Retinal pigment epithelial cell (primary cell): ENCODE measurements around the gene GPRC5A.

Experiments used
- DNase-seq: peaks from one replicate; pipeline ENCODE4 v3.0.0-alpha.2; 2010; ENCODE audit warnings: low read depth
- H3K4me3 ChIP-seq: 2 replicates; pipeline ENCODE4 v1.5.1; 2011; ENCODE audit warnings: mild to moderate bottlenecking, low read length, control low read depth, moderate library complexity
- TF ChIP-seq, protein P1 (sequence below): conservative IDR thresholded peaks from 2 replicates; pipeline ENCODE4 v1.5.1; 2011; ENCODE audit warnings: low read depth, low read length, control low read depth, inconsistent platforms

GPRC5A gene

DNA sequence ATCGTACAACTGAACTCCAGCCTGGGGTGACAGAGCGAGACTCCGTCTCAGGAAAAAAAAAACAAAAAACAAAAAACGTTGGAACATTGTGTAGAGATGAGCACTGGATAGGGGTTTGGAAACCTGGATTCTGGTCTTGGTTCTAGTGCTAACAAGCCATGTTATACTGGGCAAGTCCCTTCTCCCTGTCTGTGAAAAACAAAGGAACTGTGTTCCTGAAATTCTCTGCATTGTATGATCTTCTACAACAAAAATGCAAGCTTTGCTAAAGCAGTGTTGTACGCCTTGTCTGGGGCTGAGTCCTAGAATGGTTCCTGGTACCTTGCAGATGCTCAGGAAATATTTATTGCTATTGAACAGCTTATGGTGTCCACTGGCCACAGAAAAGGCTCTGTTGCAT lies 47.2 kb downstream of the GPRC5A start:
- TF ChIP-seq, protein P1, sequence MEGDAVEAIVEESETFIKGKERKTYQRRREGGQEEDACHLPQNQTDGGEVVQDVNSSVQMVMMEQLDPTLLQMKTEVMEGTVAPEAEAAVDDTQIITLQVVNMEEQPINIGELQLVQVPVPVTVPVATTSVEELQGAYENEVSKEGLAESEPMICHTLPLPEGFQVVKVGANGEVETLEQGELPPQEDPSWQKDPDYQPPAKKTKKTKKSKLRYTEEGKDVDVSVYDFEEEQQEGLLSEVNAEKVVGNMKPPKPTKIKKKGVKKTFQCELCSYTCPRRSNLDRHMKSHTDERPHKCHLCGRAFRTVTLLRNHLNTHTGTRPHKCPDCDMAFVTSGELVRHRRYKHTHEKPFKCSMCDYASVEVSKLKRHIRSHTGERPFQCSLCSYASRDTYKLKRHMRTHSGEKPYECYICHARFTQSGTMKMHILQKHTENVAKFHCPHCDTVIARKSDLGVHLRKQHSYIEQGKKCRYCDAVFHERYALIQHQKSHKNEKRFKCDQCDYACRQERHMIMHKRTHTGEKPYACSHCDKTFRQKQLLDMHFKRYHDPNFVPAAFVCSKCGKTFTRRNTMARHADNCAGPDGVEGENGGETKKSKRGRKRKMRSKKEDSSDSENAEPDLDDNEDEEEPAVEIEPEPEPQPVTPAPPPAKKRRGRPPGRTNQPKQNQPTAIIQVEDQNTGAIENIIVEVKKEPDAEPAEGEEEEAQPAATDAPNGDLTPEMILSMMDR: no peak
- no peak overlapping the region for H3K4me3 ChIP-seq
- no peak for DNase-seq

DNA sequence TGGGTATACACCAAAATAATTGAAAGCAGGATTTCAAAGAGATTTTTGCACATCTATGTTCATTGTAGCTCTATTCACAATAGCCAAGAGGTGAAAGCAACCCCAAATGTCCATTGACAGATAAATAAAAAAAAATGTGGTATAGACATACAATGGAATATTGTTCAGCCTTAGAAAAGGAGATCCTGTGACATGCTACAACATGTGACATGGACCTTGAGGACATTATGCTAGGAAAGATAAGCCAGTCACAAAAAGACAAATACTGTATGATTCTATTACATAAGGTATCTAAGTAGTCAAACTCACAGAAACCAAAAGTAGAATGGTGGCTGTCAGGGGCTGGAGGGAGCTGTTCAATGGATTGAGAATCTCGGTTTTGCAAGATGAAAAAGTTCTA lies 48.5 kb downstream of the GPRC5A start:
- TF ChIP-seq, protein P1: no peak
- no peak for DNase-seq
- H3K4me3 ChIP-seq: no peak overlapping the region

DNA sequence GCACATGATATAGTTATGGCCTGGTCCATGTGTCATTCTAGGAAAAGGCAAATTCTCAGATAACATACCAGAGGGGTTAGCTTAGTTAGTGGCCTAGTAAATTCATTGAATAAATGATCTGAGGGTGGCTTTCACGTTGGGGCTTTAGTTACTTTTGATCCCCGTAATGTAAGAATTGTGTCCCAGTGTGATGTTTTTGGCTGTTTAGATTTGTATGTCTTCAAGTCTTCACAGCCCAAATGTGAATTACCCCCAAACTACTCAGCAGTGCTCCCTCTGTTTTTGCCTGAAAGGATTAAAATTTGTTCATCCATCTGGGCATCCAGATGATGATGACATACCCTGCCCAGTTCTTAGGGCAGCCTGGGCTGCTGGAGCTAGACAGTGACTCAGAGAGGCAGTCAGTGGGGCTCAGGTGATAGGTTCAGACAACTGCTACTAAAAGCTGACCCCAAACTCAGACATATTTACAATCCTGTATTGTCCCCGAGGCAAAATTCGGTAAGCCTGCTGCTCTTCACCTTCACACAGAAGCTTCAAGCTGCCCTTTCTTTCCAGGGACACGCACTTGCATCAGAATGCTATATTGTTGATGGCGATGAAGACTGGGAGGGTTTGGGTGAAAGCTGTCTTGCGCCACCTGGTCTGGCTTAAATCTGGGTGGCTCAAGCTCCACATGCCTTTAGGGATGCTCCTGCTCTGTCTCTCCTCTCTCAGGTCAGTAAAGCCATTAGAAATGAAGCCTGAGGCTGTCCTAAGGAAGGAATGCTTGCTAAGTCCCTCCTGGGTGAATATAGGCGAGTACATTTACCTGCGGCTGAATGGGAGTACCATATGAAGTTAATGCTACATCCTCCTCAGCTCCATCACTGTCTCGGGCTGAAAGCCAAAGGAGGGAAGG lies 50.3 kb downstream of the GPRC5A start:
- no peak overlapping the region for H3K4me3 ChIP-seq
- TF ChIP-seq, protein P1: no peak
- no peak for DNase-seq

DNA sequence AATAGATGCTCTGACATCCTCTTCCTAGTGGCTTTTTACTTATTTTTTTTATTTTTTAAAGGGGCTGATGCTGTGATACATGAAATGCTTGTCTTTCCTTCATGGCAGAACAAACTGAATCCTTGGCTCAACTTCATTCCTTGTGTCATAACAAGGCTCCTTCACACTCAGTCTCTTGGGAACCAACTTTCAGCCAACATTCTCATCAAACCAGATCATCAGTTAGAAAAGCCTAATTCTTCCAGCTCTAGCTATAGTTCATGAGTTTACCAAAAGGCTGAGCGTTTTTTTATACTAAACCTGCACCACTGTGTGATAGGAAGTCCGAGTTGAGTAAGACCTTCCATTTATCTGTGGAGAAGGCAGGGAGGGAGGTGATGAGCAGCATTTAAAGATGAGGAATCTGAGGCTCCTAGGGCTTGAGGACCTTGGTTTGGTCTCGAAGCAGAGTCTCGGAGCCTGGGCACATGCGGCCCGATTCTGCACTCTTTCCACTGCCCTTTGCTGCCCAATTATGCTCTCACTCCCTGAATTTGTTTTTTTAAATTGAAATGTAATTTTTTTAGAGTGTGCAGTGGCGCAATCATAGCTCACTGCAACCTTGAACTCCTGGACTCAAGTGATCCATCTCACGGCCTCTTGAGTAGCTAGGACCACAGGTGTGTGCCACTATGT lies 52.4 kb downstream of the GPRC5A start:
- TF ChIP-seq, protein P1: no peak
- no peak overlapping the region for H3K4me3 ChIP-seq
- DNase-seq: no peak

DNA sequence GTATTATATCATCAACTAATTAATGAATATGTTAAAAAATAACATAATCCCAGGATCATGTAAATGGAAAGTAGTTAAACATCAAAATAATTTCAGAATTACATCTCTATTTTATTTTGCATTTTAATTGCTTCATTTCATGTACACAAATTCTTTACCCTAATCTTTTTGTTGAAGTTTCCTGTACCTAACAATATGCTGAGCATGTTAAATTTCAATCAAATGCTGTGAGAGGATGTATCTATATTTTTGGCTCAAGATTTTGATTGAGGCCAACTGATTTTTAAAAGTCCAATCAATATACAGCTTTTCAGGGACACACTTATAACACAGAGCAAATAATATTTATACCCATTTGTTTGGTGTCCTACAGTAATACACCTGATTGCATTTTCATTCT lies 54.2 kb downstream of the GPRC5A start:
- TF ChIP-seq, protein P1: no peak
- H3K4me3 ChIP-seq: no peak overlapping the region
- no peak for DNase-seq

DNA sequence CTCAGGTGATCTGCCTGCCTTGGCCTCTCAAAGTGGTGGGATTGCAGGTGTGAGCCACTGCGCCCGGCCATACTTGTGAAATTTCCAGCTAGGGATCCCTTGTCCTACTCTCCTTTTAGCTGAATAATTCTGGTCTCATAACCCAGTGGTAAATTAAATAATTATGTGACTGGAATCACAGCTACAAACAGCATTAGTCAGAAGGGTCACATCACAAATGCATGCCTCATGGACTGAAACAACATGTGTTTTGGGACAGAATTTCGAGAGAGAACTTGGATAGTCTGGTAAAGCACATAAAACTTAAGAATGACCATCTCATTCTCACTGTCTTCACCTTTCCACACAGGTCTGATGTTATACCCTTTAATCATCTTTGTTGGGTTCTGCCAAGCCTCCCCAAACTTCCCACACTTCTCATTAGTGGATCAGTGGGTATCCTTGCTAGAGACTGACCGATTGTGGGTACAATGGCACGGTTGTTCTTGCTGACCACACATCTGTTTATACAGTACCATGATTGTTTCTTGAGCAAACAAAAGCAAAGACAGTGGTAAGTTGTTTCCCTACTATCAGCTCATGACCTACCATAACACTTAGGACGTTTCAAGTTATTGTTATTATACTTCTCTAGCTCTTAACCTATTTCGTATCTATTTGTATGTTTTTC lies 55.5 kb downstream of the GPRC5A start:
- TF ChIP-seq, protein P1: no peak
- no peak overlapping the region for H3K4me3 ChIP-seq
- DNase-seq: no peak
